Measurements from ENCODE around the gene EXOC2. TPM values are rescaled to one million over a fixed set of nuclear protein-coding genes. Genes with fewer than 3 reads are reported as not detected.
"Not testable (repeated sequence)": the region's sequence is repeated elsewhere in the genome, so short reads cannot be mapped to it uniquely, and the experiment has no call there.

EXOC2 gene
- total RNA-seq, 4 donors from 2014 or later, result 17.8 to 24.8 (median 21.4) TPM

DNA sequence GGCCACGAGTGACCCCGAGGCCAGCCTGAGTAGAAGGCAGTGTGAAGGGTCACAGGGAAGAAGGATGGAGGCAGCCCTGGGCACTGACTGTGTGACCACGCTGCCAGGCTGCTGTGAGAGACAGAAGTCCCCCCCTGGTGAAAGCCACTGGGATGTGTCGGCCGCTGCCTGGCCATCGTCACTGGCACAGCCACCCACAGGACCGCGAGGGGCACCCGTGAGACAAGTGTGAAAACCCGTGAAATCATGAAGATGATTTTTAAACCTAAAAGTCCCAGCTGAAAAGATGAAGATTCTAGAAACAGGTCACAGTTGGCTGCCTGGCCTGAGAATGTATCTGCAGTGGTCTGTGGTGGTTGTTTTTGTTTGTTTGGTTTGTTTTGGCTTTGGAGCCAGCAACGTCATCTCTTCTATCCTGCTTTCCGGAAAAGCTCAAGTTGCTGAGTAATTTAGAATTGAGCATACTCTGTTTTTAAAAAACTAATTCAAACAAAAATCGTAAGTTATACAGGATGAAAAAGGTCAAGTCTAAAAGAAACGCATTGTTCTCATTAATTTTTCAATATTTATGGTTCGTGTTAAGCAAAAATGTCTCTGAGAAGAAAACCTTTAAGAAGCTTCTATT lies 130.8 kb downstream of the EXOC2 start:
- peaks cover 0 to 8% (median 0%) of the 10 kb centered on the region in 3 donors for H3K4me1 ChIP-seq
- no peak for DNase-seq
- H3K27ac ChIP-seq, result no peak overlapping the region
- no peaks in the 10 kb centered on the region for H3K9me3 ChIP-seq
- 84 to 91% methylated on average over 11 to 12 of the region's 15 CpGs for WGBS, 2 donors
- H3K36me3 ChIP-seq, result peaks cover 0 to 68% (median 6%) of the 10 kb centered on the region in 3 donors
- TF ChIP-seq CTCF (IDR thresholded peaks at IDR 0.05), result no peak
- no peak for TF ChIP-seq POLR2A (IDR thresholded peaks at IDR 0.05)
- H3K27me3 ChIP-seq, result no peaks in the 10 kb centered on the region
- no peak overlapping the region for H3K4me3 ChIP-seq
- intact Hi-C loops (cut with DNase I), result no loop called here

DNA sequence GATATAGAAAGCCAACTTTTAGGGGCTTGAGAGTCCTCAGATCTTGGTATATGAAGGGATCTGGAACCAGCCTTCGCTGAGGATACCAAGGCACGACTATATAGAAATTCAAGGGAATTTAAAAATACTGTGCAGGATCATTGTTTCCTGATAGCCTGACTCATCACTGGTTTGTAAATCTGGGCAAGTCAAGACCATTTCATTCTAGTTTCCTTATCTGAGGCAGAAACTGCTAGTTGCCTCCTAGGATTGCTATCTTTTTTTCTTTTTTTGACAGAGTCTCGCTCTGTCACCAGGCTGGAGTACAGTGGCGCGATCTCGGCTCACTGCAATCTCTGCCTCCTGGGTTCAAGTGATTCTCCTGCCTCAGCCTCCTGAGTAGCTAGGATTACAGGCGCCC lies 131.6 kb downstream of the EXOC2 start:
- intact Hi-C loops (cut with DNase I); H3K9me3 ChIP-seq; H3K4me3 ChIP-seq; H3K4me1 ChIP-seq; DNase-seq; H3K27me3 ChIP-seq; H3K27ac ChIP-seq: not testable (repeated sequence)
- WGBS, 2 donors, result 47 to 62% methylated on average over 7 of the region's 7 CpGs
- H3K36me3 ChIP-seq, result peaks cover 0 to 75% (median 6%) of the 10 kb centered on the region in 3 donors

GRCh38 chr6:558959-559358 lies 134.0 kb downstream of the EXOC2 start:
- Histone ChIP-seq H3K4me1 (peaks cover 0 to 8% (median 0%) of the 10 kb centered on the region in 3 donors), H3K36me3 (peaks cover 0 to 86% (median 13%) of the 10 kb centered on the region in 3 donors), H3K9me3 (no peaks in the 10 kb centered on the region), H3K27ac (no peak overlapping the region), H3K4me3 (no peak overlapping the region), H3K27me3 (no peaks in the 10 kb centered on the region)
- no peak for TF ChIP-seq CTCF (IDR thresholded peaks at IDR 0.05)
- no peak for TF ChIP-seq POLR2A (IDR thresholded peaks at IDR 0.05)
- no peak for DNase-seq
- intact Hi-C loops (cut with DNase I), result no loop called here
- WGBS, 2 donors, result 86 to 91% methylated on average over 3 of the region's 3 CpGs

GRCh38 chr6:558089-558488 lies 134.8 kb downstream of the EXOC2 start:
- intact Hi-C loops (cut with DNase I), result no loop called here
- H3K36me3 ChIP-seq, result peaks cover 0 to 85% (median 10%) of the 10 kb centered on the region in 3 donors
- H3K4me1 ChIP-seq, result peaks cover 0 to 8% (median 0%) of the 10 kb centered on the region in 3 donors
- no peak overlapping the region for H3K27ac ChIP-seq
- DNase-seq, result no peak
- no peaks in the 10 kb centered on the region for H3K9me3 ChIP-seq
- TF ChIP-seq CTCF (IDR thresholded peaks at IDR 0.05) (peak in 1 of 6 experiments; percentile 27), POLR2A (IDR thresholded peaks at IDR 0.05) (no peak)
- no peaks in the 10 kb centered on the region for H3K27me3 ChIP-seq
- no peak overlapping the region for H3K4me3 ChIP-seq

DNA sequence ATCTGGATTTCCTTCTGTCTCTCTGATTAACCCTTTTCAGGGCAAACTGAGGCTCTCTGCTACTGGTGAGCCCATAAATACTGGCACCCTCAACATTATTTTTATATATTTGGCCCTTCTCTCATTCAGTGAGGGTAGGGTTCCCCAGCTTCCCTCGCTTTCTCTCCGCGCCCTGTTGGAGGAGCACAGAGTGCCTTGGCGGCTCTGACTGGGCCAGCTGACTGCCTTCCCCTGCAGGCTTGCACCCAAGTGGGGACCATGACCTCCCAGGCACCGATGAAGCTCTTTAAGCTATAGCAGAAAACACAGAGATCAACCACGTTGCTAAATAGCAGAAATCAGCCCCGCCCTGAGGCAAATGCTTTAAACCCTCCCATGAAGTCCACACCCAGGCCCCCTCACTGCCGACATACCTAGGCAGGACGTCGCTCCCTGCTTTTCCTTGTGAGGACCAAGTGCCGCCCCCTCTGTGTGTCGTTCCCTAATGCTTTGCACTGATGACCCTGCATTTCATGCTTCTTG lies 141.0 kb downstream of the EXOC2 start:
- no peaks in the 10 kb centered on the region for H3K9me3 ChIP-seq
- peaks cover 0 to 3% (median 0%) of the 10 kb centered on the region in 3 donors for H3K4me1 ChIP-seq
- WGBS, 2 donors, result 79 to 84% methylated on average over 3 to 11 of the region's 12 CpGs
- no peaks in the 10 kb centered on the region for H3K27me3 ChIP-seq
- TF ChIP-seq POLR2A (IDR thresholded peaks at IDR 0.05), result no peak
- no peak for TF ChIP-seq CTCF (IDR thresholded peaks at IDR 0.05)
- no peak for DNase-seq
- intact Hi-C loops (cut with DNase I), result no loop called here
- H3K27ac ChIP-seq, result no peak overlapping the region
- peaks cover 0 to 88% (median 10%) of the 10 kb centered on the region in 3 donors for H3K36me3 ChIP-seq
- H3K4me3 ChIP-seq, result no peak overlapping the region
